Breast epithelium (tissue), 4 donors: Measurements from ENCODE around the gene PIGW. TPM values are rescaled to one million over a fixed set of nuclear protein-coding genes. Genes with fewer than 3 reads are reported as not detected.

Experiments
- DNase-seq, 2 donors: peaks; one replicate each; pipeline ENCODE4 v3.0.0-alpha.2; 2019; ENCODE audit warnings: low spot score in 2 of 2
- H3K27ac ChIP-seq, 2 donors: fragments of 200-600 bp; sonication (generic) in 1 of 2; one replicate each; pipeline ENCODE4 v1.5.1; 2016 to 2019; ENCODE audit warnings: mild to moderate bottlenecking in 1 of 2
- H3K27me3 ChIP-seq, 2 donors: fragments of 200-600 bp; sonication (generic) in 1 of 2; one replicate each; pipeline versions ENCODE4 v1.5.1 to v1.6.0; 2017 to 2019; ENCODE audit warnings: control low read depth in 1 of 2, mild to moderate bottlenecking in 1 of 2
- H3K36me3 ChIP-seq: fragments of 200-600 bp; one replicate; pipeline ENCODE4 v1.5.1; 2019
- H3K4me1 ChIP-seq, 2 donors: fragments of 200-600 bp; sonication (generic); one replicate each; pipeline ENCODE4 v1.5.1; 2016 to 2019; ENCODE audit warnings: control low read depth in 1 of 2
- H3K4me3 ChIP-seq, 3 donors: fragments of 200-600 bp; sonication (generic); 1 replicate in 2 of 3; 2 replicates in 1 of 3; pipeline ENCODE4 v1.5.1; 2016 to 2019; ENCODE audit warnings: mild to moderate bottlenecking in 3 of 3, moderate library complexity in 2 of 3
- H3K9me3 ChIP-seq, 2 donors: fragments of 200-600 bp; sonication (generic) in 1 of 2; one replicate each; pipeline ENCODE4 v1.5.1; 2016 to 2019; ENCODE audit warnings: control low read depth in 1 of 2
- POLR2A ChIP-seq: fragments of 450-650 bp; IDR thresholded peaks from one replicate; pipeline ENCODE4 v1.6.1; 2016; ENCODE audit warnings: antibody characterized with exemption, mild to moderate bottlenecking, moderate library complexity
- POLR2AphosphoS5 ChIP-seq, 3 donors: sonication (generic); formaldehyde crosslinking; IDR thresholded peaks; one replicate each; pipeline ENCODE4 v1.6.1; 2017; ENCODE audit warnings: antibody characterized with exemption in 3 of 3
- intact Hi-C: fragments of 100-400 bp; cut with DNase I; formaldehyde crosslinking; loops from one replicate; pipeline ENCODE4 v1.15.1; 2023; ENCODE audit warnings: low total_unique reads
- total RNA-seq, 3 donors: library from RNA; depleted of rRNA; stranded (reverse); fragments of >200 nt; gene quantifications; one replicate each; pipeline ENCODE4 v1.1.0, GENCODE V29; 2016
- TF ChIP-seq, protein P1 (sequence below), 3 donors: fragments of 450-650 bp; IDR thresholded peaks; one replicate each; pipeline ENCODE4 v1.5.1; 2016 to 2017; ENCODE audit warnings: antibody characterized with exemption in 3 of 3, mild to moderate bottlenecking in 3 of 3, moderate library complexity in 3 of 3

Gene PIGW
- total RNA-seq, 3 donors from 2014 or later: 4.0 to 6.2 (median 5.1) TPM

DNA sequence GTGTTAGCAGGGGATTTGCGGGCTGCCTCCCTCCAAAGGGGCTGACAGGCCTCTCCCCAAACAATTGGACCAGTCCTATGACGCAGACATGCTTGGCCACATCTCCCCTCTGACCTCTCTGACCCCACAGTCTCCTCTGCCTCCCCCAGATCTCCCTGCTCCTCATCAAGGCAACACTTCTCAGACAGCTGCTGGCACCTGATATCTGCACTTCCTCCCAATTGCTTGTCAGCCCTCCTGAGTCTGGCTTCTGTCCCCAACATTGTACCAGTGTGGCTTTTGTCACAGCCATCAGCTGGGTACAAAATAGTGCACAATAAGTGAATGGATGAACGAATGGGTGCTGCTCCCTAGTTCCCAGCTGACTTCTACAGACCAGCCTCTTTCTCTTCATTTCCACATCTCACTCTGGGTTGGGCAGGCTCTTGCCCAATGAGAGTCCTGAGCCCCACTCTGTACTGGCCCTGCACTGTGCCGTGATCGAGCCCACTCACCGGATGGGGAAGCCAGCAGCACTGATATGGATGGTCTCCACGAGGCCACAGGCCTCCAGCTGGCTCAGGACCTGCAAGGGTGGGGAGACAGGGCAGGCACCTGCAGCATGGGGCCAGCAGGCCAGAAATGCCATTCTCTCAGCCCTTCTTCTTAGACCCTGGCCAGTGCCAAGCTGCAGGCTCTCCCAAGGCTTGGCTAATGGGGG lies 31.2 kb upstream of the PIGW start:
- Histone ChIP-seq H3K27ac (no peak overlapping the region), H3K27me3 (no peaks in the 10 kb centered on the region), H3K4me3 (no peak overlapping the region), H3K9me3 (no peaks in the 10 kb centered on the region), H3K36me3 (no peaks in the 10 kb centered on the region), H3K4me1 (no peaks in the 10 kb centered on the region)
- TF ChIP-seq, protein P1, sequence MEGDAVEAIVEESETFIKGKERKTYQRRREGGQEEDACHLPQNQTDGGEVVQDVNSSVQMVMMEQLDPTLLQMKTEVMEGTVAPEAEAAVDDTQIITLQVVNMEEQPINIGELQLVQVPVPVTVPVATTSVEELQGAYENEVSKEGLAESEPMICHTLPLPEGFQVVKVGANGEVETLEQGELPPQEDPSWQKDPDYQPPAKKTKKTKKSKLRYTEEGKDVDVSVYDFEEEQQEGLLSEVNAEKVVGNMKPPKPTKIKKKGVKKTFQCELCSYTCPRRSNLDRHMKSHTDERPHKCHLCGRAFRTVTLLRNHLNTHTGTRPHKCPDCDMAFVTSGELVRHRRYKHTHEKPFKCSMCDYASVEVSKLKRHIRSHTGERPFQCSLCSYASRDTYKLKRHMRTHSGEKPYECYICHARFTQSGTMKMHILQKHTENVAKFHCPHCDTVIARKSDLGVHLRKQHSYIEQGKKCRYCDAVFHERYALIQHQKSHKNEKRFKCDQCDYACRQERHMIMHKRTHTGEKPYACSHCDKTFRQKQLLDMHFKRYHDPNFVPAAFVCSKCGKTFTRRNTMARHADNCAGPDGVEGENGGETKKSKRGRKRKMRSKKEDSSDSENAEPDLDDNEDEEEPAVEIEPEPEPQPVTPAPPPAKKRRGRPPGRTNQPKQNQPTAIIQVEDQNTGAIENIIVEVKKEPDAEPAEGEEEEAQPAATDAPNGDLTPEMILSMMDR (IDR thresholded peaks at IDR 0.05): no peak
- no peak for TF ChIP-seq POLR2A
- no peak for TF ChIP-seq POLR2AphosphoS5 (IDR thresholded peaks at IDR 0.05)
- DNase-seq: no peak
- intact Hi-C loops: no loop called here

DNA sequence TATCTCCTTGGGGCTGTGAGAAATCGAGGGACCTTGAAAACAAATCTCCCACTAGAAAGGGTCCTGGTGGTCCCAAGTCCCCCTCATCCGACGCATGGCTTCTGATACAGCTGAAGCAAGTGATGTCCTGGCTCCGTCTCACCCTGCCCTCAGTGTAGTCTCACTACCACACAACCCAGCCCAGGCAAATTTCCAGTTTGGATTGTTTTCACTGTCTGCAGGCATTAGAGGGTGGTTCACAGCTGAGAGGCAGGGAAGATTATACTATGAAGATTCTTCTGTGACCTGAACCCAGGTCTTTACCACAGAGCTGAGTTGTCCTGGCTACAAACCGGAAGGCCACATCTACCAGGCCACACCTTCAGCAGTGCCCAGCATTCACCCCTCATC lies 30.6 kb upstream of the PIGW start:
- no peak overlapping the region for H3K4me3 ChIP-seq
- intact Hi-C loops: no loop called here
- H3K27me3 ChIP-seq: no peaks in the 10 kb centered on the region
- H3K27ac ChIP-seq: no peak overlapping the region
- H3K36me3 ChIP-seq: no peaks in the 10 kb centered on the region
- no peaks in the 10 kb centered on the region for H3K9me3 ChIP-seq
- H3K4me1 ChIP-seq: no peaks in the 10 kb centered on the region
- no peak for DNase-seq
- TF ChIP-seq POLR2A (no peak), POLR2AphosphoS5 (IDR thresholded peaks at IDR 0.05) (no peak)
- TF ChIP-seq, protein P1 (IDR thresholded peaks at IDR 0.05): no peak

DNA sequence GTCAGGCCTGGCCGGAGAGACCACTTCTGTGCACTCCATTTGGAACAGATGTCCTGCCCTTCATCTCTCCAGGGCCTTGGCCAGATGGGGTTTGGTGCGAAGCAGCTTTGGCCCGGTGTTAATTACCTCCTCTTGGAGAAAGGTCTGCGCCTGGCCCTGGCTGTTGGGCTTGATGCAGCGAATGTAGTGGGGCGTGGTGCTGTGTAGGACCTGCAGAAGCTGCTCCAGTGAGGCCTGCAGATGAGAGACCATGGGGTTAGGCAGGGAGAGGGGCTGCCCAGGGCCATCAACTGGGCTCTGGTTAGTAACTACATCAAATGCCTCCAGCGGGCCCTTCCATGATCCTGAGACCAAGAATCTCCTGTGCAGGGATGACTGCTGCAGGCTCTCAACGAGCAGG lies 29.6 kb upstream of the PIGW start:
- DNase-seq: no peak
- no peaks in the 10 kb centered on the region for H3K27me3 ChIP-seq
- H3K4me1 ChIP-seq: no peaks in the 10 kb centered on the region
- H3K4me3 ChIP-seq: no peak overlapping the region
- intact Hi-C loops: no loop called here
- no peak overlapping the region for H3K27ac ChIP-seq
- TF ChIP-seq, protein P1 (IDR thresholded peaks at IDR 0.05): no peak
- TF ChIP-seq POLR2A (no peak), POLR2AphosphoS5 (IDR thresholded peaks at IDR 0.05) (no peak)
- no peaks in the 10 kb centered on the region for H3K36me3 ChIP-seq
- H3K9me3 ChIP-seq: no peaks in the 10 kb centered on the region

DNA sequence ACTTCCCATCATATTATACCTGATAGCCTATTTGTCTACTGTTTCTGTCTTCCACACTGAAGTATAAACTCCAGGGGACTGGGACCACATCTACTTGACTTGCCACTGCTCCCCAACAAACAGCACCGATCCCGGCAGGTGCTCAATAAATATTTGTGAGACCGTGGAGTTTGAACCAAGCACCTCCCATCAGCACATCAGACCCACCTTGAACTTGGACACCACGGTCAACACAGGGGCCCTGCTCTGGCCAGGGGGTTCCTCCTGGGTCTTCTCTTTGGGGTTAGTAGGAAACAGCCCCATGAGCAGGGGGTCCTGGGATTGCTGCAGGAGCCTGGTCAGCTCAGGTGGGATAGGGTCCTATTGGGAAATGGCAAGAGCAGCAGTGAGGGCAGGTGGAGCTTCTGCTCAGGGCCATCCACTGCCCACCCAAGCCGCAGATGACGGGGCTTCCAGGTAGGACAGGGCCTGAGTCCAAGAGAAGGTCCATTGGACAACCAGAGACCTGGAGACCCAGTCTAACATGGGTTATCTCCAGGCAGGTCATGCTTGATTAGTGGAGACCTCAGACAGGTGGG lies 28.4 kb upstream of the PIGW start:
- DNase-seq: no peak
- H3K4me3 ChIP-seq: no peak overlapping the region
- H3K27ac ChIP-seq: no peak overlapping the region
- intact Hi-C loops: no loop called here
- H3K36me3 ChIP-seq: no peaks in the 10 kb centered on the region
- no peaks in the 10 kb centered on the region for H3K4me1 ChIP-seq
- TF ChIP-seq POLR2AphosphoS5 (IDR thresholded peaks at IDR 0.05) (no peak), POLR2A (no peak)
- TF ChIP-seq, protein P1 (IDR thresholded peaks at IDR 0.05): no peak
- no peaks in the 10 kb centered on the region for H3K9me3 ChIP-seq
- no peaks in the 10 kb centered on the region for H3K27me3 ChIP-seq

DNA sequence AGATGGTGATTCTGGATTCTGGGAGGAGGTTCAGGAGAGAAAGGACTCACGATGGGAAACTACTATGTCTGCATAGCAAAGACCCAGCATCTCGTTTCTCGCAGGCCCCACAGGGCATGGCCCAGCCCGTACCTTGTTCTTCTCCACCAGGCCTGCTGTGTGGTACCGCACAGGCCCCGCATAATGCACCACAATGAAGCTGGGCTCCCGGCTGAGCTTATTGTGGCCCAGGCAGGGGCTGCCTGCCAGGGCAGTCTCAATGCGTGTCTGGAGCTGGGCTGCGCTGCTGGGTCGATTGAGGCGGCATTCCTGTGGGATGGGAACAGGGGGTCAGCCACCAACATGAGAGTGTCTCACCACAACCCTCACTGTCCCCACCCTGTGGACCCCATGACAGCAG lies 28.0 kb upstream of the PIGW start:
- H3K27me3 ChIP-seq: no peaks in the 10 kb centered on the region
- no peaks in the 10 kb centered on the region for H3K36me3 ChIP-seq
- no peak overlapping the region for H3K4me3 ChIP-seq
- H3K9me3 ChIP-seq: no peaks in the 10 kb centered on the region
- intact Hi-C loops: no loop called here
- H3K27ac ChIP-seq: no peak overlapping the region
- no peak for DNase-seq
- H3K4me1 ChIP-seq: no peaks in the 10 kb centered on the region
- TF ChIP-seq, protein P1 (IDR thresholded peaks at IDR 0.05): no peak
- no peak for TF ChIP-seq POLR2AphosphoS5 (IDR thresholded peaks at IDR 0.05)
- no peak for TF ChIP-seq POLR2A
